HT1080 (cell line): ENCODE results near the gene MYORG. TPM values are rescaled to one million over a fixed set of nuclear protein-coding genes. Genes with fewer than 3 reads are reported as not detected.
"Not testable (repeated sequence)": the region's sequence is repeated elsewhere in the genome, so short reads cannot be mapped to it uniquely, and the experiment has no call there.

ENCODE experiments used
- DNase-seq: peaks from one replicate; pipeline ENCODE4 v3.0.0-alpha.2; 2015; ENCODE audit warnings: low read depth
- total RNA-seq: library from RNA; depleted of rRNA; stranded (reverse); fragments of >200 nt; shearing (Covaris generic); gene quantifications from 2 replicates; pipeline ENCODE4 v1.2.3, GENCODE V29; 2014

MYORG gene
- total RNA-seq, 1 experiment from 2014 or later = 3.5 TPM

DNA sequence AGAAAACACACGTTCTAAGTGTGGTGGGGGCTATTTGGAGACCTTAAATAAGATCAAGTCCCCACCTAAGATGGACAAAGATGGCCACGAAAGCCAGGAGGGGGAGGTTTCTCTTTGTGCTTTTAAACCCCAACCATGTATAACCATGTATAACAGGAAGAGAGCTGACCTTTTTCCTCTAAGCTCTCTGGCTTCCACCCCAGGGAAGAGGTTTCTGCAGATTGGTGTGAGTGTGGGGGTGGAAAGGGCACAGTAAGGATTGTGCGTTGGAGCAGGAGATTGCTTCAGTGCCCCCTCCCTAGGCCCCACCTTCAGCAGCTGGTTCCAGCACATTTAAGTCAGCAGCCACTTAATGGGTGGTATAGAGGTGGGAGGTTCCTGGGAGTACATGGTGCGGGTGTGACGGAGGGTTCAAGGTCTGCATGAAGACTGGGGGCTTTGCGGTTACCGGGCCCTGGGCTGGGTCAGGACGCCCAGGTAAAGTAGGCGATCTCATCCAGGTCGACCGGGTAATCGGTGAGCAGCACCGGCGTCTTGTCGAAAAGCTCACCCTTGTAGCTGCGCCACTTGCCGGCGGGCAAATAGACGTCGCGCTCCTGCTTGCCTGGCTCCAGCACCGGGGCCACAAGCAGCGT is 6.2 kb downstream of the MYORG start:
- no peak for DNase-seq

DNA sequence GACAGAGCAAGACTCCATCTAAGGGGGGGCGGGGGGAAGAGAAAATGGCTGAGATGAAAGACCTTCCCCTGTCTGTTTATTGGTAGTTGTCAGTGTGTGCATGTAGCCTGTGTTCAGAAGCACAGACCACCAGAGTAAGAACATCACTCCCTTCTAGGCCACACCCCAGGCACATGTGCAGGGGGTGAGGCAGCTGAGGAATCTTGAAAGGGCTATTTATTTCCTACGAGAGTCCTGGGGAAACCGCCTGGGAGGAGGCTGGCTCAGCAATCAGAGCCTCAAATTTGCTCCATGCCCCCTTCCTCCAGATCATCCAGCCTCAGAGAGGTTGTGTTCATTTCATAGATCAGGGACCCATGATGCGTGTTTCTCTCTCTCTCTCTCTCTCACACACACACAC is 7.1 kb downstream of the MYORG start:
- DNase-seq = no peak

GRCh38 chr9:34368796-34369195 is 7.9 kb downstream of the MYORG start:
- not testable (repeated sequence) for DNase-seq

DNA sequence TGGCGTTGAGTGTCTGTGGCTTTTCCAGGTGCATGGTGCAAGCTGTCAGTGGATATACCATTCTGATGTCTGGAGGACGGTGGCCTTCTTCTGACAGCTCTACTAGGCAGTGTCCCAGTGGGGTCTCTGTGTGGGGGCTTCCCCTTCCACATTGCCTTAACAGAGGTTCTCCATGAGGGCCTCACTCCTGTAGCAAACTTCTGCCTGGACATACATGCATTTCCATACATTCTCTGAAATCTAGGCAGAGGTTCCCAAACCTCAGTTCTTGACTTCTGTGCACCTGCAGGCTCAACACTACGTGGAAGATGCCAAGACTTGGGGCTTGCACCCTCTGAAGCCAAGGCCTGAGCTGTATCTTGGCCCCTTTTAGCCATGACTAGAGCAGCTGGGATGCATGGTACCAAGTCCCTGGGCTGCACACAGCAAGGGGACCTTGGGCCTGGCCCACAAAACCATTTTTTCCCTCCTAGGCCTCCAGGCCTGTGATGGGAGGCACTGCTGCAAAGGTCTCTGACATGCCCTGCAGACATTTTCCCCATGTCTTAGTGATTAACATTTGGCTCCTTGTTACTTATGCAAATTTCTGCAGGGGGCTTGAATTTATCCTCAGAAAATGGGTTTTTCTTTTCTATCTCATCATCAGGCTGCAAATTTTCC is 8.8 kb downstream of the MYORG start:
- DNase-seq = not testable (repeated sequence)

- DNase-seq = no peak
These were observed 10.3 kb downstream of the MYORG start for GRCh38 chr9:34366365-34366764.

GRCh38 chr9:34365282-34365681 is 11.4 kb downstream of the MYORG start:
- DNase-seq = no peak

GRCh38 chr9:34363619-34364351 is 12.9 kb downstream of the MYORG start:
- no peak for DNase-seq

DNA sequence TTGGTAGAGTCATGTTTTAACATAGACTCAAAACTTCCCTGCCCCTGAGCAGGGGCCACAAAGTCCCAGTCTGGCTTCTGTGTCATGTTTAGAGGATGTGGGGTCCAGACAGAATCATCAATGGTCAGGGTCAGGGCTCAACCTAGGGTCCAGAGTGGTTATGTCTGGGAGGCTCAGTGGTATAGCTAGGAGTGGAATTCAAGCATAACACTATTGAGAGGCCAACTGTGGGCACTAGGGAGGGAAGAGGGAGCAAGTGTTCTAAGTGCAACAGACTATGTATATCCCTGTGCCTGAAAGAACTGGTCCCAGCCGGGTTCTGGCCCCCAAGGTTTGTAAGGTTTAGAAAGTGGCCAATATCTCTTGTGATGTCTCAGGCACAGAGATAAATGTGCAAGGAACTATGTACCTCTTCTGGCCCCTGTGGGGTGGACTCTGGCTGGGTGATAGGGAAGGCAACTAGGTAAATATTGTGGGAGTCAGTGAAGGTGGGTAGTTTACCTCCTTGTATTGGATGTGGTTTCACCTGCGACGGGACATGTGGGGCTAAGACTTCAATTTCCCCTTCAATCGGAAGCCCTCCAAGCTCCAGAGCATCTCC is 14.0 kb downstream of the MYORG start:
- DNase-seq = no peak

DNA sequence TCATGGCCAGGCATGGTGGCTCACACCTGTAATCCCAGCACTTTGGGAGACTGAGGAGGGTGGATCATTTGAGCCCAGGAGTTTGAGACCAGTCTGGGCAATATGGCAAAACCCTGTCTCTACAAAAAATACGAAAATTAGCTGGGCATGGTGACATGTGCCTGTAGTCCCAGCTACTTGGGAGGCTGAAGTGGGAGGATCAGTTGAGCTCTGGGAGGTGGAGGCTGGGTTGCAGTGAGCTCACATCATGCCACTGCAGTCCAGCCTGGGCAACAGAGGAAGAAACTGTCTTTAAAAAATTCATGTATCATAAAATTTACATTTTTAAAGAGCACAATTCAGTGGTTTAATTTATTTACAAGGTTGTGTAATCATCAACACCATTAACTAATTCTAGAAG is 23.7 kb downstream of the MYORG start:
- DNase-seq = not testable (repeated sequence)

- DNase-seq = not testable (repeated sequence)
These were observed 24.5 kb downstream of the MYORG start for GRCh38 chr9:34352122-34352652.

DNA sequence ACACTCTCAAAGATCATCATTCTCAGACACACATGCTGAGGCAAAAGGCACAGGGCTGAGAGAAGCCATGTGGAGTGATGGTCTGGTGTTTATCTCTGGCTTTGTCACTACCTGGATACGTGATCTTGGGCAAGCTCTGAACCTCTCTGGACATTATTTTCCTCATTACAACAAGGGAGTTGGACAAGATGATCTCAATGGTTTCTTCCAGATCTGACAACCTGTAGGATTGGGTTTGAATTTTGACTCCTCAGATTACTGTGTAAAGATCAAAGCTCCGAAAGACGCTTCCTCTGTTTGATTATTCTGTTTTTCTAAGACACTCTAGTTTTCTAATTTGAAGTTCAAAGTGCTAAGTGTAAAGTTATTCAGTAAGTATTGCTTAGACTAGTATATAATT is 27.4 kb downstream of the MYORG start:
- no peak for DNase-seq

- no peak for DNase-seq
These were observed 28.9 kb downstream of the MYORG start for GRCh38 chr9:34347800-34348158.

GRCh38 chr9:34346873-34347799 is 29.6 kb downstream of the MYORG start:
- no peak for DNase-seq

DNA sequence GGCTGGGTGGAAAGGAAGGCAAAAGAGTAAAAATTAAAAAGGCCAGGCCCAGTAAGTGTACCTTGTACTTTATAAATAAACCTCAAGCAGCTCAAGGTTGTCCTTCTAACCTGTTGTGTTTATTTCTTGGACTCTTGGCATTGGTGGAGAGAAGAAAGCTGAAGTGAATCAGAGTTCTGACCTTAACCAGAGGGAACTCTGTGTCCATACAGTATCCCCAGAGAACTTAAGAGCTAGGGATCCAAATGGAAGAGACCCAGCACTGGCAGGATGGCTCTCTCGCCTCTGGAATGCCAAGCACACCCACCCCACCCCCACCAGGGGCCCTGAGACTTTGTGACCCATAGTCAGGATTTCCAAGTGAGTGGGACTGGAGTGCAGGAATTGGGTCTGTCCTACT is 33.1 kb downstream of the MYORG start:
- no peak for DNase-seq

DNA sequence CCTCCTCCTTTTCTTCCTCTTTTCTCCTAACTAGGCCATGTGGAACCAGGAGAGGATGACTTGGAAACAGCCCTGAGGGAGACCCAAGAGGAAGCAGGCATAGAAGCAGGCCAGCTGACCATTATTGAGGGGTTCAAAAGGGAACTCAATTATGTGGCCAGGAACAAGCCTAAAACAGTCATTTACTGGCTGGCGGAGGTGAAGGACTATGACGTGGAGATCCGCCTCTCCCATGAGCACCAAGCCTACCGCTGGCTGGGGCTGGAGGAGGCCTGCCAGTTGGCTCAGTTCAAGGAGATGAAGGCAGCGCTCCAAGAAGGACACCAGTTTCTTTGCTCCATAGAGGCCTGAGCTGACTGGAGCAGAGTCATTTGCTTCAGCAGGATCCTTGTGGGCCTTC is 33.6 kb downstream of the MYORG start:
- DNase-seq = no peak

DNA sequence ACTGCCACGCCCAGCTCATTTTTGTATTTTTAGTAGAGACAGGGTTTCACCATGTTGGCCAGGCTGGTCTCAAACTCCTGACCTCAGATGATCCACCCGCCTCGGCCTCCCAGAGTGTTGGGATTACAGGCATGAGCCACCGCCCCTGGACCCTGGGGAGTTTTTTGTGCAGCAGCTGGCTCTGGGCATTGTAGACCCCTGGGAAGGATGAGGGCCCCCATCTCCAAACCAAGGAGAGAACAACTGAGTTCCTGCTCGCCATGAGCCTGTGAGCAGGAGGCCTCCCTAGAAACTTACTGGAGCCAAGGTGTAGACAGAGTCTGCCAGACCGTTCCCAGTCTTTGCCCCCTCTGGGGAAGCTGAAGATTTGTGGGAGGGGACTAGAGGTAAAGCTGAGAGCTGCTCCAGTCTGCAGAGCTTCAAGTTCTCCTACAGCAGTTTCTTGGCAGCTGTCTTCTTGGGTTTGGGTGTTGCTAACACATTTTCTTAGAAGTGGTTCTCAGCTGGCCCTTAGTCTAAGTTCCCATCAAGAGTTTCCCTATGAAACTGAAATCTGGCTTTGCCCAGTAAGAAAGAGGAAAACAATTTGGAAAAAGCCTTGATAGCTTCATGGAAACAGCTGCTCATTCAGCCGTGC is 34.9 kb downstream of the MYORG start:
- DNase-seq = no peak

- DNase-seq = no peak
These were observed 37.9 kb downstream of the MYORG start for GRCh38 chr9:34338665-34339385.

DNA sequence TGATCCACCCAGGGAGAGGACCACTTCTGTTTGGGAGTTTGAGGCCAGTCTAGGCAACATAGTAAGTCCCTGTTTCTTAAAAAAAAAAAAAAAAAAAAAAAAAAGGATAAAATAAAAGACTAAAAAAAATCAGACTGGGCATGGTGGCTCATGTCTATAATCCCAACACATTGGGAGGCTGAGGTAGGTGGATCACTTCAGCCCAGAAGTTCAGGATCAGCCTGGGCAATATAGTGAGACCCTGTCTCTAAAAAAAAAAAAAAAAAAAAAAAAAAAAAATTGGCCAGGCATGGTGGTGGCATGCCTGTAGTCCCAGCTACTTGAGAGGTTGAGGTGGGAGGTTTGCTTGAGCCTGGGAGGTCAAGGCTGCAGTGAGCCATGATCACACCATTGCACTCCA is 38.6 kb downstream of the MYORG start:
- DNase-seq = not testable (repeated sequence)

DNA sequence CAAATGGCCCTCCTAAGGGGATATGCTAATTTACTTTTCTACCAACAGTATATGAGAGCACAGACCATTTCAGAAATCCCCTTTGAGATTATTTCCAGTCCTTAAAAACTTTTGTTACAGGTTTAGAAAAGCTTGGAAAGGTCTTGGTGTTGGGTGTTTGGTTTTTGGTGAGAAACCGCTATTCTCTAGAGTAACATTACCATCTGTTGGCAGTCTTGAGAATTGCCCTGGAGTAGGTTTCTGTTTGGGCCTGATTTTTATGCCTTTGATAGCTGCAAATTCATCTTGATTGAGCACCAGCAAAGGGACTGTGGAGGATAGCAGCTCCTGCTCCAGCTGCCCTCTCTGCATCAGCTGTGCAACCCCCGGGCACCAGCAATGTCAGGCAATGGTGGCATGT is 39.3 kb downstream of the MYORG start:
- no peak for DNase-seq

DNA sequence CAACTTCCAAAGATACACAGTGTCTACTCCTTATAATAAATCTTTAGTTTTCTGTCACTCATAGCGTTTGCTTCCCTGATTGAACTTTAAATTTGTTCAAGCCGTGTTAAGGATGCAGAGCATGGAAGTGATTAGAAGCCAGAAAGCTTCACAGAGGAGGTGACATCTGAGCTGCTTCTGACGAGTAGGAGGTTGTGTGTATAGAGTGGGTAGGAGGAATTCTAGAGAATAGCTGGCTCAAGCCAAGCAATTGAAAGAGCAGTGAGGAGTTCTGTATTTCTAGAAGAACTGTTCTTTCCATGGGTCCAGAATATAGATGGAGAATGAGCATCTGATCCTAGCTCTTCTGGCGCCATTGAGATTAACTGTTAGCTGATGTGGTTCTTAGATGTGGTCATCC is 41.3 kb downstream of the MYORG start:
- no peak for DNase-seq
